Stomach (tissue), 4 donors: ENCODE results near the gene BBLN.

ENCODE experiments used
- CTCF ChIP-seq, 7 experiments: fragments of 450-650 bp in 4 of 7; fragments of 200-600 bp in 3 of 7; sonication (generic) in 3 of 7; IDR thresholded peaks; one replicate each; pipeline ENCODE4 v1.5.1; 2016 to 2019; ENCODE audit warnings: antibody characterized with exemption in 7 of 7, control low read depth in 2 of 7, mild to moderate bottlenecking in 1 of 7
- POLR2A ChIP-seq, 4 donors: fragments of 450-650 bp; IDR thresholded peaks; one replicate each; pipeline ENCODE4 v1.6.1; 2016; ENCODE audit warnings: antibody characterized with exemption in 4 of 4, control low read depth in 2 of 4, mild to moderate bottlenecking in 1 of 4, moderate library complexity in 1 of 4
- POLR2AphosphoS5 ChIP-seq, 3 donors: sonication (generic); formaldehyde crosslinking; IDR thresholded peaks; one replicate each; pipeline ENCODE4 v1.6.1; 2016; ENCODE audit warnings: antibody characterized with exemption in 3 of 3

GRCh38 chr9:128159522-128159783 lies 612 bp upstream of the BBLN start:
- TF ChIP-seq POLR2A (IDR thresholded peaks at IDR 0.05) (no peak), POLR2AphosphoS5 (IDR thresholded peaks at IDR 0.05) (no peak), CTCF (IDR thresholded peaks at IDR 0.05) (no peak)
